GM21576 (cell line): ENCODE measurements around the gene ASMTL.

Experiments used
- ATAC-seq: cut with Tn5 transposase; IDR thresholded peaks from one replicate; pipeline ENCODE4 v1.9.1; 2021; ENCODE audit warnings: mild to moderate bottlenecking, moderate library complexity; ENCODE audit not compliant: unreplicated experiment

ASMTL gene

GRCh38 chrX:1358793-1359476 lies 93.8 kb downstream of the ASMTL start:
- no peak for ATAC-seq

GRCh38 chrX:1357993-1358392 lies 94.7 kb downstream of the ASMTL start:
- ATAC-seq = no peak

- ATAC-seq = no peak
Measured at GRCh38 chrX:1355131-1356046, 97.3 kb downstream of the ASMTL start.

- ATAC-seq = no peak
Measured at GRCh38 chrX:1354036-1355019, 98.4 kb downstream of the ASMTL start.
